Colonic mucosa (tissue), 4 donors: ENCODE results near the gene CHSY1. TPM values are rescaled to one million over a fixed set of nuclear protein-coding genes. Genes with fewer than 3 reads are reported as not detected.

Experiments used
- DNase-seq: peaks from one replicate; pipeline ENCODE4 v3.0.0-alpha.2; 2020
- H3K27ac ChIP-seq: fragments of 200-600 bp; one replicate; pipeline ENCODE4 v1.8.0; 2021
- H3K27me3 ChIP-seq: fragments of 200-600 bp; one replicate; pipeline ENCODE4 v1.8.0; 2021
- H3K36me3 ChIP-seq: fragments of 200-600 bp; one replicate; pipeline ENCODE4 v1.8.0; 2021
- H3K4me1 ChIP-seq: fragments of 200-600 bp; one replicate; pipeline ENCODE4 v1.8.0; 2021; ENCODE audit warnings: mild to moderate bottlenecking
- H3K4me3 ChIP-seq: fragments of 200-600 bp; one replicate; pipeline ENCODE4 v1.8.0; 2021
- H3K9ac ChIP-seq, 2 donors: one replicate each; pipeline ENCODE4 v1.7.0; 2013; ENCODE audit warnings: control low read depth in 2 of 2, low read depth in 2 of 2, low read length in 2 of 2
- H3K9me3 ChIP-seq: fragments of 200-600 bp; one replicate; pipeline ENCODE4 v1.8.0; 2021
- CTCF ChIP-seq: fragments of 200-600 bp; IDR thresholded peaks from one replicate; pipeline ENCODE4 v1.8.0; 2022; ENCODE audit warnings: antibody characterized with exemption, mild to moderate bottlenecking
- intact Hi-C: fragments of 100-400 bp; cut with DNase I; formaldehyde crosslinking; loops from one replicate; pipeline ENCODE4 v1.14.1; 2022
- total RNA-seq, 2 donors: library from RNA; stranded (reverse); fragmentation: NEBNext Ultra II Directional in 1 of 2; extraction: Animal tissue kit (Norgen Biotek cat#: 25700) in 1 of 2; gene quantifications; one replicate each; pipeline ENCODE4 v1.2.1, GENCODE V29; 2021
- donor health status: healthy.
- donor health status: DM: no; HTN: no; CAD: no.
- donor health status: DM: no; HTN: no; CAD: no.

CHSY1 gene
- total RNA-seq, 2 donors from 2014 or later, result 12.3 to 13.7 TPM

DNA sequence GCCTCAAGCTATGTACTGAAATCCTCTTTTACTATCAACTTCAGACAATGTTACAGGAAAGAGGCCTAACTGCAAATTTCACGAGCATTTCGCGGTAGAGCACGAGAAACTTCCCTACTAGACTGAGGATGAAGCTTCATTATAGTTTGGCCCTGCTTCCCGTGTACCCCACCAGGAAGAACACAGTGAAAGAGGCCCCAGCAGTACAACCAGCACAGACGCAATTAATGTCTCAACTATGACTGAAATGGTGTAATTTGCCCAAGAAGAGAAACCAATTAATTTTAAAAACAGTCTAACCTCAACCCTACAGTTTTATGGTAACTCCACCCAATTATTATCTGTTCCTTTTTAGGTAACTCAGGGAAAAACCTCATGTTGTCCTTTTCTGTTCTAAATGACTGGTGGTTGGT lies 12.1 kb downstream of the CHSY1 start:
- H3K27me3 ChIP-seq, result no peaks in the 10 kb centered on the region
- H3K9me3 ChIP-seq, result no peaks in the 10 kb centered on the region
- H3K27ac ChIP-seq, result no peak overlapping the region
- no peak for TF ChIP-seq CTCF
- H3K4me1 ChIP-seq, result no peaks in the 10 kb centered on the region
- no peak overlapping the region for H3K4me3 ChIP-seq
- no peak for DNase-seq
- no peaks in the 10 kb centered on the region for H3K36me3 ChIP-seq
- intact Hi-C loops, result no loop called here
- no peak overlapping the region for H3K9ac ChIP-seq

- no peaks in the 10 kb centered on the region for H3K27me3 ChIP-seq
- no peaks in the 10 kb centered on the region for H3K4me1 ChIP-seq
- H3K4me3 ChIP-seq, result no peak overlapping the region
- H3K36me3 ChIP-seq, result no peaks in the 10 kb centered on the region
- H3K9ac ChIP-seq, result no peak overlapping the region
- no peak for TF ChIP-seq CTCF
- no peak for DNase-seq
- no peaks in the 10 kb centered on the region for H3K9me3 ChIP-seq
- H3K27ac ChIP-seq, result no peak overlapping the region
- intact Hi-C loops, result no loop called here
Measured at GRCh38 chr15:101237251-101237650, 14.6 kb downstream of the CHSY1 start.

- Histone ChIP-seq H3K4me3 (no peak overlapping the region), H3K36me3 (no peaks in the 10 kb centered on the region), H3K27ac (no peak overlapping the region), H3K27me3 (no peaks in the 10 kb centered on the region), H3K9me3 (no peaks in the 10 kb centered on the region), H3K9ac (no peak overlapping the region), H3K4me1 (no peaks in the 10 kb centered on the region)
- DNase-seq, result no peak
- TF ChIP-seq CTCF, result no peak
- intact Hi-C loops, result no loop called here
Measured at GRCh38 chr15:101233651-101234280, 18.1 kb downstream of the CHSY1 start.

DNA sequence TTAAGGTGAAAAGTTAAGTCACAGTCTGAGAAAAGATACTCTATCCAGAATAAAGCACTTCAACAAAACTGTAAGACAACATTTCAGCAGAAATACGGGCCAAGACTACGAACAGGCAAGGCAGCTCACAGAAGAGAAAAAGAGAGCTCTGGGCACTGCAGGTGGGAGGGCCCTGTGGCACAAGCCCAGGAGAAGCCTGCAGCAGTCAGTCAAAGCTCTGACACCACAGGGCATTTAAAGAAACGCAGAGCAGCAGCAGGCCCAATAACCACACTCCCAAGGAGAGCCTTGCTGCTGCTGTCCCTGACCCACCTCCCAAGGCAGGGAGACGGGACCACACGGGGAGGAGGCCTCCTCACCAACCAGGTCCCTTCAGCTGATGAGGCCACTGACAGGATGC lies 19.2 kb downstream of the CHSY1 start:
- H3K27ac ChIP-seq, result no peak overlapping the region
- no peak overlapping the region for H3K9ac ChIP-seq
- TF ChIP-seq CTCF, result no peak
- no peak for DNase-seq
- intact Hi-C loops, result no loop called here
- no peaks in the 10 kb centered on the region for H3K27me3 ChIP-seq
- no peak overlapping the region for H3K4me3 ChIP-seq
- no peaks in the 10 kb centered on the region for H3K36me3 ChIP-seq
- no peaks in the 10 kb centered on the region for H3K9me3 ChIP-seq
- H3K4me1 ChIP-seq, result no peaks in the 10 kb centered on the region

DNA sequence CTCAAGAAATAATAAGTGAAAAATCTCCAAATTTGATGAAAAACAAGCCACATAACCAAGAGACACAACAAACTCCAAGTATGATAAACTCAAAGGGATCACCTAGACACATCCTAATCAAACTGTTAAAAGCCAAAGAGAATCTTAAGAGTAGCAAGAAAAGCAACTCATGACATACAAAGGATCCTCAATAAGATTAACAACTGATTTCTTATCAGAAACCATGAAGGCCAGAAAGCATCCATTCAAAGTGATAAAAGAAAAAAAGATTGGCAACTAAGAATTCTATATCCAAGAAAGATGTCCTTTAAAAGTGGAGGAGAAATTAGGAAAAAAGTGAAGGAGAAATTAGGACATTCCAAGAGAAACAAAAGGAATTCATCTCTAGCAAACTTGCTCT lies 23.5 kb downstream of the CHSY1 start:
- Histone ChIP-seq H3K4me1 (no peaks in the 10 kb centered on the region), H3K4me3 (no peak overlapping the region)
- intact Hi-C loops, result no loop called here

More for the DNA sequence above, 23.5 kb downstream of the CHSY1 start:
- no peak overlapping the region for H3K27ac ChIP-seq
- no peak for TF ChIP-seq CTCF
- no peaks in the 10 kb centered on the region for H3K36me3 ChIP-seq
- no peak overlapping the region for H3K9ac ChIP-seq
- no peaks in the 10 kb centered on the region for H3K27me3 ChIP-seq
- DNase-seq, result no peak
- H3K9me3 ChIP-seq, result no peaks in the 10 kb centered on the region
